ENCODE data around the gene SENP3.

The SENP3 gene

DNA sequence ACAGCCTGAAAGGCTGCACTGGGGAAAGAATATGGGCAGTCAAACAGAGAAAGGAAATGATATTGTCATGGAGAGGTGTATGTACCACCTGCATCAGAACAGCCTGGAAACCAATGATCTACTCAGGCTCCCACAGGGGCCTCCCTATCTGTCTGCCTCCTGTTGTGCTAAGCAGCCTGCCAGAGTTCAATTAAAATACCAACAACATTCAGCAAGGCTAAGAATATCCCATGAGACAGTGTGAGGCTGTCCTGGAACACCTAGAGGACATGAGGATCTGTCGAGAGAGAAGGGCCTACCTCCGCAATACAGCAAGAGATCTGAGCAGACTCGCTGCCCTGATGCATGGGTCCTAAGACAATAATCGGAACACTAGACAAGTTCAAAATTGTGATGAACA, 44.6 kb downstream of the SENP3 start:
- DNase-seq = no peak

DNA sequence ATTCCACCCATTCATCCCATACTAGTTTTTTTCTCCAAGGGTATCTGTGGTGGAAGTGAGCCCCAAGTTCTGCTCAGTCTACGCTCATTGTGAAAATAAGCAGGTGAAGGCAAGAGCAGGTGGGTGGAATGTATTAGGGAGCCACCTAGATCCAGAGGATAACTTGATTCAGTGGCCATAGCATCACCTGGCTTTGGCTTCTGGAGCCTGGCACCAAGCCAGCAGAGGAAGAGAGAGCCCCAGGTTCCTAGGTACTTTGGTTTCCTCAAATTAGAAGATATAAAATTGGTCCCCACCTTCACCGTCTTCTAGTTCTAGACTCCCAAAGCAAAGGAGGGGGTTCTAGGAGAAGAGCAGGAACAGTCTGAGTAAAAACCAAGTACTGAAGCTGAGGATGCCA, 48.9 kb downstream of the SENP3 start:
- peak; percentile 4 for DNase-seq

DNA sequence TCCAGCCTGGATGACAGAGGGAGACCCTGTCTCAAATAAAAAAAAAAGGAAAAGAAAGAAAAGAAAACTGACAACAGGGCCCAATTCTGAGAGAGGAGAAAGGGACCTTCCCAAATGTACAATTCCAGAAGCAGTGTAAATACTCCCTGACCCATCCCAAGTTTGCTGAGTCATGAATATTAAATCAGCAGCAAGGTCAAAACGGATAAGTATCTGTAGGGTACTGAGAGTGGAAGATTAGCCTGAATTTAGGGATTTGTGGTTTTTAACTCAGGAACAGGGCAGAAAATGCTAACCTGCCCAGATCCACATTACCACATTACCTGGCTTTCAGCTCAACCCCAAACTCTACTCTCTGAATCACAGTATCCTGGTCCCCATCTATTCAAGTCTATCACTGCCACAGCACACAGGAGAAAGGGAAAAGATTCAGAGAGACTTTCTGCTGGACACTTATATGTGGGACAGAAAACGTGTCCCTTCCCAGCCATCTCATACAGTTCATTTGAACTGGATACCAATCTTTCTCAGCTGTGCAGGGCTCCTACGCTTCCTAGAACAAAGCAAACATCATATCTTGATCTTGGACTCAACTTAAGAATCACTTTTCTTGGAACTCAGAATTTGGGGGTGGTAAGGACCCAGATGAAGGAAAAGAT, 50.0 kb downstream of the SENP3 start:
- DNase-seq = no peak

- no peak for DNase-seq
These were observed 50.5 kb downstream of the SENP3 start for GRCh38 chr17:7612294-7612640.

GRCh38 chr17:7613769-7614424, 52.2 kb downstream of the SENP3 start:
- DNase-seq = peak; percentile 35

DNA sequence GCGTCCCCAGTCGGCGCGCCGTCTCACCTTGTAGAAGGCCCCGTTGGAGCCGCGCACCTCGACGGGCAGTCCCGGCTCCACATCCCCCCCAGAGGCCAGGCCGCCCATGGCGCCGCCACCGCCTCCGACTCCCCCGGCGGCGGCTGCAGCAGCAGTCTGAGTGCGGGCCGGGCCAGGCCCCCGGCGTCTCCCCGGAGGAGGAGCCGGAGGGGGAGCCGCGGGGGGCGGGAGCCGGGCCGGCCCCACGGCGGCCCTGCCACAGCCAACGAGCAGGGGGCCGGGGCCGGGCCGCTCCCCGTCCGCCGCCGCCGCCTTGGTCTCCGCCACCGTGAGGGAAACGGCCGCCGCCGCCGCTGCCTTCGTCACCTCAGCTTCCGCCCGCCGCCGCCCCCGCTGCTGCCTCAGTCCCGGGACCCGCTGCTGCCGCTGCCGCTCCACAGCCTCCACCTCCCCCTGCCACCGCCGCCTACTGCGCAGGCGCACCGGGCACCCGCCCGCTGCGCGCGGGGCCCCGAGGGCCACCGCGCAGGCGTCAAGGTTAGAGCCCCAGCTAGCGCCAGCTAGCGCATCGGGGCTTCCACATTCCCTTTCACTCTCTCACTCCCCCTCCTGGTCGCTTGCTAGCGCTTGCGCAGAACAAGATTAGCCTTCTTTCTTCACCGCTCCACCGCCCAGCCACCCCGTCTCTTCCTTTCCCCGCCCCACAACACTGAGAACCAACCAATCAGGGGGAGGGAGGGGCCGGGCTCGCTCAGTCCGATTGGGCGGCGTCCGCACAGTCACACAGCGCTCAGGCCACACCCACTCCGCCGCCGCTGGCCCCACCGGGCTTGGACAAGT, 52.9 kb downstream of the SENP3 start, which contains the start of gene FXR2:
Gene FXR2, minus strand, starts transcription at position 473 of the 840 bp plus-strand sequence. Its CDS starts 365 bp downstream, at position 108.
- peak; percentile 99 for DNase-seq

DNA sequence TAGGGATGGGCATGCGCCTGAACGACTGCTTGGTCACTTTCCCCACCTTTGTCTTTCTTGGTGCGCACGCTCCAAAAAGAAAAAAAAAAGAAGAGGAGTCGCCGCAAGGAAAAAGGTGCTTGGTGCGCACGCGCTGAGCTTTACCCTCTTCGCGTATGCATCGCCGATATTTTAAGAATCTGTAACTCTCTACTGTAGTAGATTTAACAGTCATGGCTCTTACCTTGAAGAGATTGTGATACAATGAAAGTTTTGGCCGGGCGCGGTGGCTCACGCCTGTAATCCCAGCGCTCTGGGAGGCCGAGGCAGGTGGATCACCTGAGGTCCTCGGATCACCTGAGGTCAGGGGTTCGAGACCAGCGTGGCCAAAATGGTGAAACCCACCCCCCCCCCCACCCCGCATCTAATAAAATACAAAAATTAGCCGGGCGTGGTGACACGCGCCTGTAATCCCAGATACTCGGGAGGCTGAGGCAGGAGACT, 53.6 kb downstream of the SENP3 start:
- DNase-seq = no peak

- DNase-seq = no peak
These were observed 56.9 kb downstream of the SENP3 start for GRCh38 chr17:7618608-7619007.

DNA sequence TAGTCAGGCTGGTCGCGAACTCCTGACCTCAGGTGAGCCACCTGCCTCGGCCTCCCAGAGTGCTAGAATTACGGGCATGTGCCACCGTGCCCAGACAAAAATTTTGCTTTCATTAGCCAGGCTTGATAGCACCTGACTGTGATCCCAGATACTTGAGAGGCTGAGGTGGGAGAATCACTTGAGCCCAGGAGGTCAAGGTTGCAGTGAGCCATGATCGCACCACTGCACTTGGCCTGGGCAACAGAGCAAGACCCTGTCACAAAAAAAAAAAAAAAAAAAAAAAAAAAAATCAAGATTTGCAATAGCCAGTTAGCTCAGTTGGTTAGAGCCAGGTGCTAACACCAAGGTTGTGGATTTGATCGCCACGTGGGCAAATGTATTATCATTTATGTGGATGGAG, 59.1 kb downstream of the SENP3 start:
- no peak for DNase-seq
